ENCODE results near the gene ZBTB8OS.
"Not testable (repeated sequence)": the region's sequence is repeated elsewhere in the genome, so short reads cannot be mapped to it uniquely, and the experiment has no call there.

DNA sequence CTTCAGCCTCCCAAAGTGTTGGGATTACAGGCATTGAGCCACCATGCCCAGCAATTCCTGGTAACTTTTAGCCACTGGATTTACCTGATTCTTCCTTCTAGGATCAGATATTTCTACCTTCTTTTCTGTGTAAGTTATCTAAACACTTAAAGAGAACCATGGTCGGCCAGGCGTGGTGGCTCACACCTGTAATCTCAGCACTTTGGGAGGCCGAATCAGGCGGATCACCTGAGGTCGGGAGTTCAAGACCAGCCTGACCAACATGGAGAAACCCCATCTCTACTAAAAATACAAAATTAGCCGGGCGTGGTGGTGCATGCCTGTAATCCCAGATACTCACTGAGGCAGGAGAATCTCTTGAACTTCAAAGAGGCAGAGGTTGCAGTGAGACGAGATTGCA lies 46.6 kb upstream of the ZBTB8OS start:
- not testable (repeated sequence) for TF ChIP-seq ZBTB10 (tag by site-specific recombination; IDR thresholded peaks at IDR 0.05); SCRT1 (tag by site-specific recombination; IDR thresholded peaks at IDR 0.05; ENCODE audit: borderline replicate concordance); CTCF (tag by site-specific recombination; IDR thresholded peaks at IDR 0.05); PRDM1 (tag by site-specific recombination; IDR thresholded peaks at IDR 0.05); ZNF354C (tag by site-specific recombination; IDR thresholded peaks at IDR 0.05; ENCODE audit: borderline replicate concordance, low read depth); AEBP2 (tag by site-specific recombination; IDR thresholded peaks at IDR 0.05; ENCODE audit: borderline replicate concordance)
- TF ChIP-seq, protein P1, sequence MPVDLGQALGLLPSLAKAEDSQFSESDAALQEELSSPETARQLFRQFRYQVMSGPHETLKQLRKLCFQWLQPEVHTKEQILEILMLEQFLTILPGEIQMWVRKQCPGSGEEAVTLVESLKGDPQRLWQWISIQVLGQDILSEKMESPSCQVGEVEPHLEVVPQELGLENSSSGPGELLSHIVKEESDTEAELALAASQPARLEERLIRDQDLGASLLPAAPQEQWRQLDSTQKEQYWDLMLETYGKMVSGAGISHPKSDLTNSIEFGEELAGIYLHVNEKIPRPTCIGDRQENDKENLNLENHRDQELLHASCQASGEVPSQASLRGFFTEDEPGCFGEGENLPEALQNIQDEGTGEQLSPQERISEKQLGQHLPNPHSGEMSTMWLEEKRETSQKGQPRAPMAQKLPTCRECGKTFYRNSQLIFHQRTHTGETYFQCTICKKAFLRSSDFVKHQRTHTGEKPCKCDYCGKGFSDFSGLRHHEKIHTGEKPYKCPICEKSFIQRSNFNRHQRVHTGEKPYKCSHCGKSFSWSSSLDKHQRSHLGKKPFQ (tag by site-specific recombination; IDR thresholded peaks at IDR 0.05): not testable (repeated sequence)
